Measurements from ENCODE around the gene SLC2A10.

SLC2A10 gene

DNA sequence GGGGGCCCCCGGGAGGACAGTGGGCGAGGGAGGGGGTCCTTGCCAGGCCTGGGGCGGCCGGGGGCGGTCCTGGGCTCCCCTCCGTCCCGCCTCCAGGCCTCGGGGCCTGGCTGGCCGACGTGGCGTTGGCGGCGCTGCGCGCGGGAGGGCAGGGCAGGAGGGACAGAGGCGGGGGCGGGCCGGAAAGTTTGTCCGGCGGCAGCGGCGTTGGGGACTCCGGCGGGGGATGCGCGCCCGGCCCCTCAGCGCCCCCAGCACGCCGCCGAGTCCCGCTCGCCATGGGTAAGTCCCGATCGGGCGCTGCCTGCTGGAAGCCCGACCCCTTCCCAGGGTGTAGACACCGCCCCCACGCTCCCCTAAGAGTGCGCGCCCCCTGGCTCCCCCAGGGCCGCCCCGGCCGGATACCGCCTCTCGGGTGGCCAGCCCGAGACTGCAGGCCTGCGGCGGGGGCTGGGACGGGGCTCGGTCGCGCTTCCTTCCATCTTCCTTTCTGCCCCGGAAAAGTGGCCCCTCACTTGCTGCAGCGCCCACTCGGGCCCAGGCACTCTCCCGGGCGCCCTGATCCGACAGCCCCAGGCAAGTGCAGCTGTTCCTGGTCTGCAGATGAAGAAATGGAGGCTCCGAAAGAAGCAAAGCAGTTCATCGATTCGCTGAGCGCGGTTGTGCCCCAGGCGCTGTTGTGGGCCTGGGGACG, at the start of gene SLC2A10:
Gene SLC2A10 (plus strand): TSS at position 191 of the 694 bp plus-strand sequence. CDS start 88 bp downstream, at position 279.
- Mint-ChIP-seq H3K4me1 (peaks cover 11% of the 10 kb centered on the region), H3K27me3 (peaks cover 39% of the 10 kb centered on the region), H3K4me3 (peak within 1 kb of the TSS; percentile 73), H3K27ac (peak within 1 kb of the TSS; percentile 33), H3K36me3 (peaks cover 2% of the 10 kb centered on the region), H3K9me3 (no peaks in the 10 kb centered on the region)

GRCh38 chr20:46660487-46660886, 49.0 kb upstream of the SLC2A10 start:
- Mint-ChIP-seq H3K27me3 (peaks cover 4% of the 10 kb centered on the region), H3K9me3 (peaks cover 12% of the 10 kb centered on the region), H3K27ac (no peak overlapping the region), H3K4me1 (no peaks in the 10 kb centered on the region), H3K36me3 (peaks cover 16% of the 10 kb centered on the region), H3K4me3 (no peak overlapping the region)

GRCh38 chr20:46661659-46662058, 47.8 kb upstream of the SLC2A10 start:
- peaks cover 16% of the 10 kb centered on the region for H3K36me3 Mint-ChIP-seq
- H3K9me3 Mint-ChIP-seq: peaks cover 12% of the 10 kb centered on the region
- H3K27ac Mint-ChIP-seq: no peak overlapping the region
- no peak overlapping the region for H3K4me3 Mint-ChIP-seq
- peaks cover 4% of the 10 kb centered on the region for H3K27me3 Mint-ChIP-seq
- no peaks in the 10 kb centered on the region for H3K4me1 Mint-ChIP-seq

DNA sequence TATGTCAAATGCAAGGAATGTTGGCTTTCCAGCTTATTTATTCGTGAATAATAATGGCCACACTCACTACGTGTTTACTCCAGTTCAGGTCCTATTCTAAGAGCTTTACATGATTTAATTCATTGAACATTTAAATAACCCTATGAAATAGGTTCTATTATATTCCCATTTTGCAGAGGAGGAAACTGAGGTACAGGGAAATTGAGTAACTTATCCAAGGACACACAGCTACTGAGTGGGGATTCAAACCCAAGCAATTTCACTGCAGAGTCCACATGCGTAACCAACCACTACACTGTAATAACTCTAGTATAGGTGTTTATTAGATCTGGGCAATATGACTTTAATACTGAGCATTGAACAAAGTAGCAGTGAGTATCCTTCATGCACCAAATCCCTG, 45.9 kb upstream of the SLC2A10 start:
- Mint-ChIP-seq H3K4me3 (no peak overlapping the region), H3K4me1 (no peaks in the 10 kb centered on the region), H3K27me3 (peaks cover 4% of the 10 kb centered on the region), H3K9me3 (peaks cover 12% of the 10 kb centered on the region), H3K27ac (no peak overlapping the region), H3K36me3 (peaks cover 20% of the 10 kb centered on the region)

DNA sequence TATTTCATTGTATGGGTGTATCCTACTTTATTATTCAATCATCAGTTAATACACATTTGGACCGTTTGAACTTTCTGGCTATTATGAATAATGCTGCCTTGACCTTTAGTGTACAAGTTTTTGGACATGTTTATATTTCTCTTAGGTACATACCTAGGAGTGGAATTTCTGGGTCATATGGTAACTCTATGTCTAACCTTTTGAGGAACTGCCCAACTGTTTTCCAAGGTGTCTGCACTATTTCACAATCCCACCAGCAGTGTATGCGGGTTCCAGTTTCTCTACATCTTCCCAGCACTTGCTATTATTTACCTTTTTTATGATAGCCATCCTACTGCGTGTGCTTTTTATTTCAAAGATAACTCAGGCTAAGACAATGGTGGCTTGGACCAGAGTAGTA, 43.8 kb upstream of the SLC2A10 start:
- Mint-ChIP-seq H3K4me1 (no peaks in the 10 kb centered on the region), H3K27me3 (no peaks in the 10 kb centered on the region), H3K27ac (no peak overlapping the region), H3K4me3 (no peak overlapping the region), H3K9me3 (peaks cover 6% of the 10 kb centered on the region), H3K36me3 (peaks cover 15% of the 10 kb centered on the region)

DNA sequence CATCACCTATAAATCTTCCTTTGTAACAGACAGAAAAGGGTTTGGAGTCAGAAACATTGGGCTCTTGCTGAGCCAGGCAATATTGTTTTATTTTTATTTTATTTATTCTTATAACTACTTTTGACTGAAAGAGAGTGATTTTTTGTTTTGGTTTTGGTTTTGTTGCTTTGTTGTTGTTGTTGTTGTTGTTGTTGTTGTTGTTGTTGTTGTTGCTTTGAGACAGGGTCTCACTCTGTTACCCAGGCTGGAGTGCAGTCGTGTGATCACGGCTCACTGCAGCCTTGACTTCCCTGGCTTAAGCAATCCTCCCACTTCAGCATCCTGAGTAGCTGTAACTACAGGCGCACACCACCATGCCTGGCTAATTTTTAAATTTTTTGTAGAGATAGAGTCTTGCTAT, 43.1 kb upstream of the SLC2A10 start:
- H3K4me3 Mint-ChIP-seq: no peak overlapping the region
- peaks cover 14% of the 10 kb centered on the region for H3K36me3 Mint-ChIP-seq
- peaks cover 4% of the 10 kb centered on the region for H3K9me3 Mint-ChIP-seq
- H3K4me1 Mint-ChIP-seq: no peaks in the 10 kb centered on the region
- H3K27me3 Mint-ChIP-seq: no peaks in the 10 kb centered on the region
- no peak overlapping the region for H3K27ac Mint-ChIP-seq

- Mint-ChIP-seq H3K4me3 (no peak overlapping the region), H3K4me1 (no peaks in the 10 kb centered on the region)
These were observed 42.5 kb upstream of the SLC2A10 start for GRCh38 chr20:46666818-46667515.

DNA sequence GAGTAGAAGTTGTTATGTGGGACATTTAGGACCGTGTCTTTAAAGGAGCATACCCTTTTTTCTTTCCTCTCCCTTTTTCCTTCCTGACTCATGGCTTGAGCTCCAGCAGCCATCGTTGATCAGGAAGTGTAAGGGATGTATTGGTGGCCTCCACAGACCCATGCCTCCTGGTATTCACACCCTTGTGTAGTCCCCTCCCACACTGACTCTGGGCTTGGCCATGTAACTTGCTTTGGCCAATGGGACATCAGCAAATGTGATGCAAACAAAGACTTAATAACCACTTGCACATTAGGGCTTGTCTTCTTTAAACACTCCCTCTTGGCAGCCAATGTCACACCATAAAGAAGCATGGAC, 39.2 kb upstream of the SLC2A10 start:
- Mint-ChIP-seq H3K36me3 (peaks cover 13% of the 10 kb centered on the region), H3K27ac (no peak overlapping the region), H3K9me3 (peaks cover 10% of the 10 kb centered on the region), H3K4me1 (no peaks in the 10 kb centered on the region), H3K27me3 (peaks cover 1% of the 10 kb centered on the region), H3K4me3 (no peak overlapping the region)

More at GRCh38 chr20:46666818-46667515, 42.5 kb upstream of the SLC2A10 start:
- H3K9me3 Mint-ChIP-seq: peaks cover 6% of the 10 kb centered on the region
- peaks cover 15% of the 10 kb centered on the region for H3K36me3 Mint-ChIP-seq
- H3K27ac Mint-ChIP-seq: no peak overlapping the region
- H3K27me3 Mint-ChIP-seq: no peaks in the 10 kb centered on the region

DNA sequence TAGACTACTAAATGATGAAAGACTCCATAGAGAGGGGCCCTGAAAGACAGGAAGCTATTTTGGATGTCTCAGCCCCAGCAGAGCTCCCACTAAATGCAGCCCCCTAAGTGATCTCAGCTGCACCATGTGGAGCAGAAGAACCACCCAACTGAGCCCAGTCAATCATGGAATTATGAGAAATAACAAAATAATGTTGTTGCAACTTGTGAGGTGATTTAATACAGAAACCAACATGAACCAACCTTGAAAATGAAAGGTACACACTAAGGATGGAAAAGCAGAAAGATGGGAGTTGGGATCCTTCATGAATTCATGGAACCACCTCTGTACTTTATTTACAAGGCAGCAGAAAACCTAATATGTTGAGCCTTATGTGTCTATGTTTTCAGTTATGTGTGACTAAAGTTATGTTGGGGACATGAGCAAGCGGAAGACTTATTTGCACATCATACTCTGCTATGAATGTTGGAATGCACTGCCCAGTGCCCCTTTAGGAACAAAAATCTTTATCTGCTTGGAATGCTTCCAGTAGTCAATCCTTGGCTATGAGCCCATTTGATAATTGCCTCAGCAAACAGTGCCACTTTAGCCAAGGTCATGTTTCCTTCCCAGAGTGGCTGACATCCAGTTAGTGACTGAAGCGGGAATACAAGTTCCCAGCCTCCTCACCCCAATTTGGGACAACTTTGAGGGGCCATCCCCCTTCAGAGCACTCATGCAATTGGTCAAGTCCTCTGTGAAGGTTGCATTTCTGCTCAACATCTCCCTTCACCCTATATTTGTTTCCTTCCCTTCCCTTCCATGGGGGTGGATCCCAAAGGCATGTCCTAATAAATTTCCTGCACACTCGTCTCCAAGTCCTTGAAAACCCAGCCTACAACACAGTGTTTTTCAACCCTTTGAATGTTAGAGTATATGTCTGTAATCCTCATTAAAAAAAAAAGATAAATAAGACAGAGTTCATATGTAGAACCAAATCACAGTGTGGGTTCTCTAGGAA, 38.6 kb upstream of the SLC2A10 start:
- Mint-ChIP-seq H3K9me3 (peaks cover 10% of the 10 kb centered on the region), H3K27me3 (peaks cover 1% of the 10 kb centered on the region), H3K4me3 (no peak overlapping the region), H3K36me3 (peaks cover 11% of the 10 kb centered on the region), H3K27ac (no peak overlapping the region), H3K4me1 (no peaks in the 10 kb centered on the region)

GRCh38 chr20:46671866-46672542, 37.4 kb upstream of the SLC2A10 start:
- H3K9me3 Mint-ChIP-seq: peaks cover 10% of the 10 kb centered on the region
- H3K36me3 Mint-ChIP-seq: peaks cover 11% of the 10 kb centered on the region
- H3K4me3 Mint-ChIP-seq: no peak overlapping the region
- peaks cover 1% of the 10 kb centered on the region for H3K27me3 Mint-ChIP-seq
- H3K27ac Mint-ChIP-seq: no peak overlapping the region
- no peaks in the 10 kb centered on the region for H3K4me1 Mint-ChIP-seq

- Mint-ChIP-seq H3K27me3 (peaks cover 1% of the 10 kb centered on the region), H3K4me1 (no peaks in the 10 kb centered on the region), H3K9me3 (peaks cover 10% of the 10 kb centered on the region), H3K4me3 (no peak overlapping the region), H3K36me3 (peaks cover 11% of the 10 kb centered on the region), H3K27ac (no peak overlapping the region)
These were observed 36.8 kb upstream of the SLC2A10 start for GRCh38 chr20:46672543-46673148.

GRCh38 chr20:46673394-46674252, 35.8 kb upstream of the SLC2A10 start:
- Mint-ChIP-seq H3K36me3 (peaks cover 8% of the 10 kb centered on the region), H3K9me3 (peaks cover 10% of the 10 kb centered on the region), H3K4me1 (no peaks in the 10 kb centered on the region), H3K4me3 (no peak overlapping the region), H3K27me3 (peaks cover 1% of the 10 kb centered on the region), H3K27ac (no peak overlapping the region)

DNA sequence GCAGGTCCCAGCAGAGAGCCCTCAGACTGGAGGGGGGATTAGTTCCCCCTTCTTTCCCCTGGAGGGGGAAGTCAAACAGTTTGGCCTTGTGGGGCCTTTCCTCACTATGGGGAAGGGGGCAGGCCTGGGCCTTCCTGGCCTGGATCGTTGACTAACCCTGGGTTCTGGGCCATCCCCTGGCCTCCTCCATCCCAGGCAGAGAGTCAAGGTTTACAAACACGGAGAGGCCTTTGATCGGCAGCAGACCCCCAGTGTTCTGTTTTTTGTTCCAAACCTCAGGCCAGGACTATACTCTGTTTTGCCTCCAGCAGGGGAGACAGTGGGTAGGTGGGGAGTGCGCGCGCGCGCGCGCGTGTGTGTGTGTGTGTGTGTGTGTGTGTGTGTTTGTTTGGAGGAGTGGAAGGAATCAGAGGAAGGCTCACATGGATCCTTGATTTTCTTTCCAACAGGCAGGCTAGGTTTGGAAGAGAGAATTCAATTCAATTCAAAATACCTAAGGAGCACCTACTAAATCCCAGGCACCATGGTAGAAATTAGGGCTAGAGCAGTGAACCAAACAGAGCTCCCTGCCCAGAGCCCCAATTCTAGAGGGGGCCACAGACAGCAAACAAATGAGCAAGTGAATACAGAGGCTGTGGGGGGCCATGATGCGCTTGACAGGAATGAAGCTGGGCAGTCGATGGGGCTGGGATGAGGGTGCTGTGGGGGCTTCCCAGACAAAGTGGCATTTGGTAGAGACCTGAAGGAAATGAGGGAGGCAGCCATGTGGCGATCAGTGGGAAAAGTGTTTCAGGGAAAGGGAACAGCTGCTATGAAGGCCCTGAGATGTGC, 35.0 kb upstream of the SLC2A10 start:
- Mint-ChIP-seq H3K27me3 (peaks cover 1% of the 10 kb centered on the region), H3K9me3 (peaks cover 10% of the 10 kb centered on the region), H3K27ac (no peak overlapping the region), H3K4me1 (no peaks in the 10 kb centered on the region), H3K36me3 (peaks cover 8% of the 10 kb centered on the region), H3K4me3 (no peak overlapping the region)

Measured in activated naive CD4-positive, alpha-beta T cell treated with anti-CD3 and anti-CD28 coated beads, Interleukin-2, amount 50 U/mL, for 24 hours (primary cell).